Measurements from ENCODE around the gene PTPRD. TPM values are rescaled to one million over a fixed set of nuclear protein-coding genes. Genes with fewer than 3 reads are reported as not detected.

The PTPRD gene
- total and polyA plus RNA-seq, 2 donors (not counting 1 experiment from before 2014, with no cell fraction given), result not detected

- POLR2A ChIA-PET, result no interaction called here
- Histone ChIP-seq H4K20me1 (ENCODE audit: control insufficient read depth, insufficient read depth, low read length, poor library complexity, severe bottlenecking) (no peaks in the 10 kb centered on the region), H3K4me1 (ENCODE audit: control insufficient read depth in 2 of 2, insufficient read depth in 2 of 2, low read length in 2 of 2) (no peaks in the 10 kb centered on the region), H3K36me3 (replicated peaks in 1 of 2; ENCODE audit: control extremely low read depth in 1 of 2, control insufficient read depth in 1 of 2, extremely low read depth in 1 of 2, insufficient read depth in 2 of 2, low read length in 1 of 2) (no peaks in the 10 kb centered on the region), H3K9me3 (ENCODE audit: control extremely low read depth in 1 of 3, control insufficient read depth in 2 of 3, insufficient read depth in 1 of 3, low read length in 2 of 3) (no peaks in the 10 kb centered on the region), H3K79me2 (ENCODE audit: control insufficient read depth, insufficient read depth, low read length) (no peaks in the 10 kb centered on the region), H3K9ac (ENCODE audit: low read length) (no peak overlapping the region), H3K4me3 (ENCODE audit: control extremely low read depth in 1 of 5, extremely low read depth in 1 of 5, insufficient read depth in 1 of 5, low read depth in 2 of 5, low read length in 4 of 5) (no peak overlapping the region), H3K27ac (ENCODE audit: low read length in 2 of 2) (no peak overlapping the region), H3K27me3 (replicated peaks in 1 of 4; ENCODE audit: control extremely low read depth in 1 of 4, control insufficient read depth in 3 of 4, insufficient read depth in 4 of 4, low read length in 3 of 4) (no peaks in the 10 kb centered on the region), H3K4me2 (replicated peaks; ENCODE audit: low read depth, low read length, poor library complexity, severe bottlenecking) (no peak overlapping the region), H2AFZ (ENCODE audit: insufficient read depth, low read depth, low read length, poor library complexity, severe bottlenecking) (no peak overlapping the region)
- TF ChIP-seq CTCF (IDR thresholded peaks at IDR 0.05) (no peak), EZH2 (IDR thresholded peaks at IDR 0.05; ENCODE audit: borderline replicate concordance, insufficient read depth, low read depth, low read length, poor library complexity, severe bottlenecking) (no peak)
- Mint-ChIP-seq H3K4me3 (no peak overlapping the region), H3K4me1 (no peaks in the 10 kb centered on the region), H3K9me3 (ENCODE audit: insufficient read depth) (no peaks in the 10 kb centered on the region), H3K27ac (no peak overlapping the region), H3K27me3 (no peaks in the 10 kb centered on the region)
- DNase-seq (no peak), ATAC-seq (ENCODE audit: low read depth) (no peak)
- intact Hi-C loops (cut with micrococcal nuclease), result no loop called here
- no CpG with 5 or more reads among the region's 4 CpGs for WGBS (ENCODE audit: insufficient coverage)
- CTCF ChIA-PET, result no interaction called here
These were observed 2264.0 kb downstream of the PTPRD start for GRCh38 chr9:8348756-8349155.

- H3K27me3 Mint-ChIP-seq, result no peaks in the 10 kb centered on the region
- no peaks in the 10 kb centered on the region for H3K36me3 ChIP-seq (replicated peaks in 1 of 2; ENCODE audit: control extremely low read depth in 1 of 2, control insufficient read depth in 1 of 2, extremely low read depth in 1 of 2, insufficient read depth in 2 of 2, low read length in 1 of 2)
- no peaks in the 10 kb centered on the region for H3K27me3 ChIP-seq (replicated peaks in 1 of 4; ENCODE audit: control extremely low read depth in 1 of 4, control insufficient read depth in 3 of 4, insufficient read depth in 4 of 4, low read length in 3 of 4)
- ChIA-PET CTCF (no interaction called here), POLR2A (no interaction called here)
- H3K9me3 Mint-ChIP-seq (ENCODE audit: insufficient read depth), result no peaks in the 10 kb centered on the region
- H3K4me3 Mint-ChIP-seq, result no peak overlapping the region
- no peaks in the 10 kb centered on the region for H3K9me3 ChIP-seq (ENCODE audit: control extremely low read depth in 1 of 3, control insufficient read depth in 2 of 3, insufficient read depth in 1 of 3, low read length in 2 of 3)
- DNase-seq (no peak), ATAC-seq (ENCODE audit: low read depth) (no peak)
- no peak overlapping the region for H2AFZ ChIP-seq (ENCODE audit: insufficient read depth, low read depth, low read length, poor library complexity, severe bottlenecking)
- no peaks in the 10 kb centered on the region for H3K79me2 ChIP-seq (ENCODE audit: control insufficient read depth, insufficient read depth, low read length)
- no peak overlapping the region for H3K4me3 ChIP-seq (ENCODE audit: control extremely low read depth in 1 of 5, extremely low read depth in 1 of 5, insufficient read depth in 1 of 5, low read depth in 2 of 5, low read length in 4 of 5)
- H3K27ac ChIP-seq (ENCODE audit: low read length in 2 of 2), result no peak overlapping the region
- no peak overlapping the region for H3K27ac Mint-ChIP-seq
- H3K4me1 Mint-ChIP-seq, result no peaks in the 10 kb centered on the region
- H3K4me1 ChIP-seq (ENCODE audit: control insufficient read depth in 2 of 2, insufficient read depth in 2 of 2, low read length in 2 of 2), result no peaks in the 10 kb centered on the region
- no peak overlapping the region for H3K4me2 ChIP-seq (replicated peaks; ENCODE audit: low read depth, low read length, poor library complexity, severe bottlenecking)
- WGBS (ENCODE audit: insufficient coverage), result 100% methylated on average over 1 of the region's 4 CpGs
- TF ChIP-seq EZH2 (IDR thresholded peaks at IDR 0.05; ENCODE audit: borderline replicate concordance, insufficient read depth, low read depth, low read length, poor library complexity, severe bottlenecking) (no peak), CTCF (IDR thresholded peaks at IDR 0.05) (no peak)
- no peaks in the 10 kb centered on the region for H4K20me1 ChIP-seq (ENCODE audit: control insufficient read depth, insufficient read depth, low read length, poor library complexity, severe bottlenecking)
- H3K9ac ChIP-seq (ENCODE audit: low read length), result no peak overlapping the region
- intact Hi-C loops (cut with micrococcal nuclease), result no loop called here
These were observed 2266.5 kb downstream of the PTPRD start for GRCh38 chr9:8346296-8346695.

All from B cell (primary cell).